NCI-H345 (cell line): ENCODE results near the gene GNE.
A peak's percentile ranks its signal among the peaks of the same experiment; 100 is the strongest.

Source experiments
- DNase-seq: peaks from one replicate; lab custom pipeline; 2025; lab: John Stamatoyannopoulos, UW

Gene GNE

GRCh38 chr9:36169166-36169565 lies 89.1 kb downstream of the GNE start, which contains the start of gene CCIN:
CCIN (plus strand) TSS chr9:36169388; CDS start chr9:36169503, 115 bp downstream.
- no peak for DNase-seq

- peak; percentile 57 for DNase-seq
Measured at GRCh38 chr9:36166168-36166927, 91.9 kb downstream of the GNE start.

- no peak for DNase-seq
Measured at GRCh38 chr9:36165826-36166167, 92.5 kb downstream of the GNE start.

GRCh38 chr9:36164989-36165388 lies 93.3 kb downstream of the GNE start:
- DNase-seq = no peak
